ENCODE data around the gene SGTA.
A peak's percentile ranks its signal among the peaks of the same experiment; 100 is the strongest.

SGTA gene

DNA sequence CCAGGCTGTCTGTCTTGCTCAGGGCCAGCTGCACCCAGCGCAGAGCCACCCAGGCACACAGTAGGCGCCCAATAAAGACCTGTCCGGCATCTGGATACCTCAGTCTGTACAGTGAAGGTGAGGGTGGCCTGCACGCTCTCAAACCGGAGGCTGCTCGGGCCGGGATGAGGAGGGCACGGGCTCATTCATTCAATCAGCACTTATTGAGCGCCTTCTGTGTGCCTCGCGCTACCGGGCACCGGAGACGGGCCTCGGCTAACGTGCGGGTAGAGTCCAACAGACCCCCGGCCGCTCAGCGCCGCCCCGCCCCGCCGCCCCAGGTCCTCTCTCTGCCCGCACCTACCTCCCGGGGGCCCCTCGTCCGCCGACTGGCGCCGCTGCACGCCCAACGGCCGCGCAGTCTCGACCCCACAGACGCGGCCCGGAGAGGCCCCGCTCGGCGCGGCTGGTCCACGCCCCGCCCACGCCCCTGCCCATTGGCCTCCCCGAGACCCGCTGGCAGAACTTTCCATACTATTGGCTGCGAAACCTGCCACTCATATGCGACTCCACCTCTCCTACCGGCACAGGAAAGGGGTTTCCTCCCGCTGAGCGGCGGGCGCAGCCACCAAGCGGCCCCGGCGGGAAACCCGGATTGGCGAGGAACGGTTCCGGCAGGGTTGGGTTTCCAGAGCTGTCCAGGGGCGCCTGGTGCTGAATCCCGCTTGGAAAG is 43.3 kb downstream of the SGTA start, which contains the start of gene SLC39A3 (continued):
- TF ChIP-seq ZBTB11 (tag by site-specific recombination; conservative IDR thresholded peaks at IDR 0.05; ENCODE audit: low read depth) (peak; percentile 100), ZNF544 (tag by site-specific recombination; IDR thresholded peaks at IDR 0.05) (no peak), ZNF670 (tag by site-specific recombination; IDR thresholded peaks at IDR 0.05; ENCODE audit: low read depth) (no peak), ZSCAN5A (tag by site-specific recombination; IDR thresholded peaks at IDR 0.05) (0 out of 2 replicates have a peak, but pooled peaks have one; percentile 73), HIC1 (tag by site-specific recombination; IDR thresholded peaks at IDR 0.05) (0 out of 2 replicates have a peak, but pooled peaks have one; percentile 26), YY1 (tag by site-specific recombination; IDR thresholded peaks at IDR 0.05) (peak; percentile 74), REPIN1 (tag by site-specific recombination; IDR thresholded peaks at IDR 0.05; ENCODE audit: low read depth) (0 out of 2 replicates have a peak, but pooled peaks have one; percentile 38), ZBTB6 (tag by site-specific recombination; IDR thresholded peaks at IDR 0.05) (peak; percentile 67; the same call in 1 of the 2 replicates), ZNF830 (tag by site-specific recombination; IDR thresholded peaks at IDR 0.05; ENCODE audit: low read depth) (no peak), ZNF214 (tag by site-specific recombination; IDR thresholded peaks at IDR 0.05; ENCODE audit: borderline replicate concordance) (no peak), ZNF211 (tag by site-specific recombination; IDR thresholded peaks at IDR 0.05; ENCODE audit: low read depth) (no peak), ZNF645 (tag by site-specific recombination; IDR thresholded peaks at IDR 0.05) (no peak), ZFHX2 (tag by site-specific recombination; conservative IDR thresholded peaks at IDR 0.05) (0 out of 2 replicates have a peak, but pooled peaks have one; percentile 16), ZNF792 (tag by site-specific recombination; IDR thresholded peaks at IDR 0.05) (peak; percentile 100), ZNF335 (tag by site-specific recombination; conservative IDR thresholded peaks at IDR 0.05) (peak; percentile 82), ZFP37 (tag by site-specific recombination; IDR thresholded peaks at IDR 0.05) (peak; percentile 90; the same call in 1 of the 2 replicates), ZNF660 (tag by site-specific recombination; IDR thresholded peaks at IDR 0.05) (peak; percentile 98), ZXDB (tag by site-specific recombination; IDR thresholded peaks at IDR 0.05) (peak; percentile 100), ZNF701 (tag by site-specific recombination; IDR thresholded peaks at IDR 0.05) (no peak), ZNF776 (tag by site-specific recombination; IDR thresholded peaks at IDR 0.05; ENCODE audit: borderline replicate concordance) (no peak), ZNF394 (tag by site-specific recombination; IDR thresholded peaks at IDR 0.05; ENCODE audit: borderline replicate concordance) (peak; percentile 81), ZFP69B (tag by site-specific recombination; IDR thresholded peaks at IDR 0.05) (peak; percentile 85)
- TF ChIP-seq, protein P1, sequence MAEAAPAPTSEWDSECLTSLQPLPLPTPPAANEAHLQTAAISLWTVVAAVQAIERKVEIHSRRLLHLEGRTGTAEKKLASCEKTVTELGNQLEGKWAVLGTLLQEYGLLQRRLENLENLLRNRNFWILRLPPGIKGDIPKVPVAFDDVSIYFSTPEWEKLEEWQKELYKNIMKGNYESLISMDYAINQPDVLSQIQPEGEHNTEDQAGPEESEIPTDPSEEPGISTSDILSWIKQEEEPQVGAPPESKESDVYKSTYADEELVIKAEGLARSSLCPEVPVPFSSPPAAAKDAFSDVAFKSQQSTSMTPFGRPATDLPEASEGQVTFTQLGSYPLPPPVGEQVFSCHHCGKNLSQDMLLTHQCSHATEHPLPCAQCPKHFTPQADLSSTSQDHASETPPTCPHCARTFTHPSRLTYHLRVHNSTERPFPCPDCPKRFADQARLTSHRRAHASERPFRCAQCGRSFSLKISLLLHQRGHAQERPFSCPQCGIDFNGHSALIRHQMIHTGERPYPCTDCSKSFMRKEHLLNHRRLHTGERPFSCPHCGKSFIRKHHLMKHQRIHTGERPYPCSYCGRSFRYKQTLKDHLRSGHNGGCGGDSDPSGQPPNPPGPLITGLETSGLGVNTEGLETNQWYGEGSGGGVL (tag by site-specific recombination; IDR thresholded peaks at IDR 0.05) = no peak
- TF ChIP-seq, protein P2, sequence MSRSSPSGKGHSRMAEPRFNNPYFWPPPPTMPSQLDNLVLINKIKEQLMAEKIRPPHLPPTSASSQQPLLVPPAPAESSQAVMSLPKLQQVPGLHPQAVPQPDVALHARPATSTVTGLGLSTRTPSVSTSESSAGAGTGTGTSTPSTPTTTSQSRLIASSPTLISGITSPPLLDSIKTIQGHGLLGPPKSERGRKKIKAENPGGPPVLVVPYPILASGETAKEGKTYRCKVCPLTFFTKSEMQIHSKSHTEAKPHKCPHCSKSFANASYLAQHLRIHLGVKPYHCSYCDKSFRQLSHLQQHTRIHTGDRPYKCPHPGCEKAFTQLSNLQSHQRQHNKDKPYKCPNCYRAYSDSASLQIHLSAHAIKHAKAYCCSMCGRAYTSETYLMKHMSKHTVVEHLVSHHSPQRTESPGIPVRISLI (tag by site-specific recombination; IDR thresholded peaks at IDR 0.05) = no peak
- TF ChIP-seq, protein P3, sequence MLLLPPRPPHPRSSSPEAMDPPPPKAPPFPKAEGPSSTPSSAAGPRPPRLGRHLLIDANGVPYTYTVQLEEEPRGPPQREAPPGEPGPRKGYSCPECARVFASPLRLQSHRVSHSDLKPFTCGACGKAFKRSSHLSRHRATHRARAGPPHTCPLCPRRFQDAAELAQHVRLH (tag by site-specific recombination; IDR thresholded peaks at IDR 0.05) = peak; percentile 97
